HG03565 (cell line): ENCODE results near the gene PPHLN1.

Experiments
- ATAC-seq: cut with Tn5 transposase; IDR thresholded peaks from one replicate; pipeline ENCODE4 v1.9.1; 2021; ENCODE audit warnings: mild to moderate bottlenecking, moderate library complexity; ENCODE audit not compliant: unreplicated experiment

PPHLN1 gene

DNA sequence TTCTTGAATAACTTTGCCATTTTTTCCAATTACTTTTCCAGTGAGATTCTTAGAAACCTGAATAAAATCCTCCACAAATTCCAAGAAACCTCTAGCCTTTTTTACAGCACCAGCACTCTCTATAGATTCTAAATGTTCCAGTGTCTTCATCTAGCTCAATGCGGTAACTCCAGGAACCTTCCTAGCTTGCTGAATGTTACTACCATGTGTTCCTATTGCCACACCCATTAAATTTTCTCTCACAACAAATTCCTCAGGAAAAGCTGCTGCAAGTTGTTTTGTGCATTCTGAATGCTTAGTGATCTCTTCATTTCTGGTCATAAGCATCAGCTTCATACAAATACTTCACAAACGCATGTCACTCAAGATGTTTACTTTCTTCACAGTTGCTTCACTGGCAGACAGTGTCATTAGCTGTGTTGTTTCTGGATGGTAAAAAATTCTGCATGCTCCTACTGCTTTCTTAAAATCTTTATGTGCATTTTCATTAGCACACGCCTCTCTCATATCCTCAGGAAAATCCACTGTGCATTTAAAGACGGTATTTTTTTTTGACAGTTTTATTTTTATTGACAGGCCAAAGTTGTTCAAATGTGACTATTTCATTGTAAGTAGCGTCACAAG, 106.7 kb downstream of the PPHLN1 start:
- no peak for ATAC-seq

DNA sequence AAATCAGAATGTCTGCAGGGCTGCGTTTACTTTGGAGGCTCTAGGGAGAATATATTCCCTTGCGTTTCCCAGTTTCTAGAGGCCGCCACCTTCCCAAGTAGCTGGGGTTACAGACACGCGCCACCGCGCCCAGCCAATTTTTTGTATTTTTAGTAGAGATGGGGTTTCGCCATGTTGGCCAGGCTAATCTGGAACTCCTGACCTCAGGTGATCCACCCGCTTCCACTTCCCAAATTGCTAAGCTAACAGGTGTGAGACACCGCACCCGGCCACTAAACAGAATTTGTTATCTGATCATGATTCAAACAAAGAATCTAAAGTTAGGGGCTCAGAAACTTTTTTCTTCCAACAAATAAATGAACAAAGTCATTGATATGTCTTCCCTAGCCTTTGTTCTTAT, 114.6 kb downstream of the PPHLN1 start:
- ATAC-seq, result no peak

DNA sequence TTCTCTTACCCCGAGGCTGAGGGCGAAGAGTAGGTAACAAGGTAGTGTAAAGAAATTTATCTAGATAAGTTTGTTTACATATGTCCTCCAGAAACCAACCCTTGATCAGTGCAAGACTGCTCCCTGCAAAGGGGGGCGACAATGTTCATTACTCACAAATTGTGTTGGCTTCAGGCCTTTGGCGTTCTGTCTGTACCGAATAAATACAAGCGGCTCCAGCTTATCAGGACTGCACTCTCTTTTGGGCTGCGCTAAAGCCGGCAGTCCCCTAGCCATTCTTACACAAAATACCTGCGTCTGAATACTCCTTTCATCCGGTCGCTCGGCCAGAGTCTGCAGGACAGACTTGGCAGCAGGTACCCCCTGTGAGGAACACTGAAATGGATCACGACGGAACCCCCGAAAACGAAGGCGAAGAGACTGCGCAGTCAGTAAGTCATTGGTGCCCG, 116.4 kb downstream of the PPHLN1 start:
- no peak for ATAC-seq

DNA sequence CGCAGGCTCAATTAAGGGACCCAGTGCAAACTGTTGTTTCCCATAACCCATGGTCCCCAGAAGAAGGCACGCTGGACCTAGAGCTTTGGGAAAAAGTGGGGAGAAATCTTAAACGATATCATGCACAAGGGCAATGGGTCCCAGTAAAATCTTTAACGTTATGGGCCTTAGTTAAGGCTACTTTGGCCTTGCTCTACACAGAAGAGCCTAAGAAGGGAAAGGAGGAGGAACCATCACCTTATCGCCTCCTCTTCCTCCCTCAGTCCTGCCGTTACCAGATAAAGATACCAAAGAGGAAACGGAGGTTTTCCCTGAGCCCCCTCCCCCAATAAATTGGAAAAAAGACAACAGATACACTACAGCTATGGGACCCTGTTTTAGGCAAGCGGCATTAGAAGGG, 116.9 kb downstream of the PPHLN1 start:
- no peak for ATAC-seq

DNA sequence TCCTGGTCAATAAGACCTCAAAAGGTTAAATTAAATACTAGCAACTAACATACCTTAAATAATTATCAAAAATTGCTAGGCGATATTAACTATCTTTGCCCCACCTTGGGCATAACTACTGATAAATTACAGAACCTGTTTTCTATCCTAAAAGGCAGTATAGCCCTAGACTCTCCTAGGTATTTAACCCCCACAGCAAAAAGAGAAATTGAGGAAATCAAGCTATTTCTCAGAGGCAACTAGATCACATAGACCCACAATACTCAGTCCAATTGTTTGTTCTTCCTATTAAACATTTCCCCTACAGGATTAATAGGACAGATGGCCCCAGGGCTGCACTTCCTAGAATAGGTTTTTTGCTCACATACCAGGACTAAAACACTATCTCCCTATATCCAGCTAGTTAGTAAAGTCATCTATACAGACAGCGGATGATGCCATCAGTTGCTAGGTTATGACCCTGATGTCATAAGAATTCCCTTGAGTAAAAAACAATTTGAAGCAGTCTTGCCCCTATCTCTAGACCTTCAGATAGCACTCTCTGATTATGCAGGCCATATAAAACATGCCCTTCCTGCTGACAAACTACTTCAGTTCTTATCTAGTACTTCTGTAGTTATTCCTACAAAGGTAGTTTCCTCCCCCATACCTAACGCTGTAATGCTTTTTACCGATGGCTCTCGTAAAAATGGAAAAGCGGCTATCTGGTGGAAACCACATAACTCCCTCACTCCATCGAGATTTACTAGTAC, 118.4 kb downstream of the PPHLN1 start:
- ATAC-seq, result no peak

DNA sequence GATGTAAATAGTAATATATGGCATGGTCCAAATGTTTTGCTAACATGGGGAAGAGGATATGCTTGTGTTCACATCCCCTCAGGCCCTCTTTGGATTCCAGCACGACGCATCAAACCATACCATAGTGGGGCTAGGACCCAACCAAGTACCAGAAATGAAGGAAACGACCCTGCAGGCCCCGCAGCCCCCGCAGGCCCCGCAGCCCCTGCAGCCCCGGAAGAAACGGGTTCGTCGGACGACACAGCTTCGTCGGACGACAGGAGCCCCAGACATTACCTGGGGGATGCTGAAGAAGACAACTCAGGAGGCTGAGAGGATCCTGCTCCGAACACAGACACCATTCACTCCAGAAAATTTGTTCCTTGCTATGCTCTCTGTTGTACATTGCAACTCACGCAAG, 119.9 kb downstream of the PPHLN1 start:
- ATAC-seq, result no peak

DNA sequence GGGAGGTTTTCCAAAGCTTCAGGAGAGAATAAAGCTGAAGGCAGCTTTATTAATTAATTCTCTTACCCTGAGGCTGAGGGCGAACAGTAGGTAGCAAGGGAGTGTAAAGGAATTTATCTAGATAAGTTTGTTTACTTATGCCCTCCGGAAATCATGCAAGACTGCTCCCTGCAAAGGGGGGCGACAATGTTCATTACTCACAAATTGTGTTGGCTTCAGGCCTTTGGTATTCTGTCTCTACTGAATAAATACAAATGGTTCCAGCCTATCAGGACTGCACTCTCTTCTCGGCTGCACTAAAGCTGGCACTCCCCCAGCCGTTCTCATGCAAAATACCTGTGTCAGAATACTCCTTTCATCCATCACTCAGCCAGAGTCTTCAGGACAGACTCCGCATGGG, 120.8 kb downstream of the PPHLN1 start:
- no peak for ATAC-seq

DNA sequence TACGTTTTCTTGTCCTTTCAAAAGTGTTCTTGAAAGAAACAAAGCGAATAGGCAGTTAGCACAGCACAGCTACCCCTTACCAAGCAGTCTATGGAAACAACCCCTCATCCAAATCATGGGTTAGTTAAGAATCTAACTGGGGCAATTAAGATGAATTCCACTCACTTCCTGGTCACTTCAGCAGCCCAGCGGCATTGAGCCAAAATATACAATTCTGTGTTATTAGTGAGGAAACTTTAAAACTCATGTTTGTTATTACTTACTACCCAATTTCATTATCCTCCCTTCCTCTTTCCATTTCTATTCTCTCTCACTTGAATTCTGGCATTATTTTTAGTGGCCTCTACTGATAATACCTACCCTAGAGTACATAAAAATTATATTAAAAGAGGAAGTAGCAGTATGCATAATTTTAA, 121.4 kb downstream of the PPHLN1 start:
- no peak for ATAC-seq

DNA sequence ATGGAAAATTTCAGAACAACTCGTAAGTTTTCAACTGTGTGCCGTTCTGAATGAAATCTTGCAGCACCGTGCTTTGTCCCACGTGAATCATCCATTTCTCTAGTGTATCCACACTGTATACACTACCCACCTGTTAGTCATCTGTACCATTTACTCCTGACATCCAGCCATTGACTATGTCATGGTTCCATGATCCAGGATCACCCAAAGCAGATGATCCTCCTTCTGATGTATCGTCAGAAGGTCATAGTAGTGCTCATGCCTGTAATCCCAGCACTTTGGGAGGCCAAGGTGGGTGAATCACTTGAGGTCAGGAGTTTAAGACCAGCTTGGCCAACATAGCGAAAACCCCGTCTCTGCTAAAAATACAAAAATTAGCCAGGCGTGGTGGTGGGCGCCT, 122.9 kb downstream of the PPHLN1 start:
- no peak for ATAC-seq

DNA sequence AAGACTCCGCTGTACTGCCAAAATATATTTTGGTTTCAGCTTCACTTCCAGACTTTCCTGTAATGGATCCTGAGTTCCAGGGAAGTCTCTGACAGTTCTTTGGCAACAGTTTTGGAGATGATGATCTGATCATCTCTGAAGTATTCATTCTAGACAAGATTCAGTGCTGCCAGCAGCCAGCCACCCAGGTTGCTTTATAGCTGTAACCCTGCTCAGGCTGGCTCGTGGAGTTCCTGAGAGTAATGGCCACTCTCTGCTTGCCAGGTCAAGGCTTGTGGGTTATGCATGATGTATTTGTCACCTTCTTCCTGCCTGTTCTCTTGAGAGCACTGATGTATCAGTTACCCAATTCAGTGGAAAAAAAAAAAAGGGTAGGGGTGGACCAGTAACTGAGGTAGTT, 124.3 kb downstream of the PPHLN1 start:
- no peak for ATAC-seq

DNA sequence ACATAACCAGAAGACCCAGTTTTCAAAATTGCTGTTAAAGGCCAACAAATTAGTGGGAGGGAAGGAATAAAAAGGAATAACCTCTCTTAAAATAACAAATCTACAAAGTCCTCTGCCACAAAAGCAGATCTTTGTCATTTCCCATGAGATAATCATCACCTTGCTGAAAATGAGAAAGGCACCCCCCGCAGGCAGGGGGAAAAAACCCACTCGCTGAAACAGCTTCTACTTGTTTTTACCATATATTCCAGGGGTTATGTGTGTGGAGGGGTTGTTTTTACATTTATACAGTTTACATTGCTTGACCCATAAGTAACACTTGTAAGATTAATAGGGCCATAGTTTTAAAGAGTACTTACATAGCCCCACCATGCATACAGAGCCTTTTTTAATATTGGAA, 132.6 kb downstream of the PPHLN1 start:
- ATAC-seq, result no peak

DNA sequence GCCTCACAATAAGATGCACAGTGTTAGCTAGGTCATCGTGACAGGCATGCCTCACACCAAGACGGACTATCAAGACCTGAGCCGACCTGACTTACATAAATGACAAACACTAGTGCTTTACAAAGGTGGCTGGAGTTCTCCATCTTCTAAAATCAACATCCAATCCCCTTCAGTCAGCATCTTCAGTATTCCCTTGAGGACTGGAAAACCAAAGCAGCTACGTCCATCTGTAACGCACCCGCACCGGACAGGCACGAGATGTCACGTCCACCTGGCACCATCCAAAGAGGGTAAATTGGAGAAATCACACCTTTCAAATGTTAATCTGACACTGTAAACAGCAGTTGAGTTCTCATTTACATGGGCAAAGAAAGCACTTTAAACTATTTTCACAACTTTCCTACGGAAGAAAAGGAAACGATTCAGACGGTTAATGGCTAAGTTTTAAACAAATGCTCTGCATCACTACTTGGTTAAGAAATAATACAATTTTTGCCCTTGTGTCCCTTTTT, 133.4 kb downstream of the PPHLN1 start:
- no peak for ATAC-seq

DNA sequence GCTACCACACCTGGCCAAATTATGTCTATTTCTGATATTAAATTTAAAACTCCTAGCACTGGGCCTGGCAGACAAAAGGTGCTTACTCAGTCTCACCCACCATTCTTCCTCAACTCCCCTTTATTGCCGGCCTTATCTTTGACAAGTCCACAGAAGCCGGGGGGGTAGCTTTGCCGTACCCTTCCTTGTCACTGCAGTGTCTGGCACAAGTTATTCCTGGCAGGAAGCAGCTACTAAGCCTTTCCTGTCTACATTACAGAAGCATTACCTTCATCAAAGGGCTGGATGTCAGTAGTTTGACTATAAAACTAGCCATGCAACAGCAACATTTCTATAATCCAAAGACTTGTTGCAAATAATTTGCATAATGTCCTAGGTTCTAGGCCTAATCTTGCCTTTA, 136.5 kb downstream of the PPHLN1 start:
- no peak for ATAC-seq

DNA sequence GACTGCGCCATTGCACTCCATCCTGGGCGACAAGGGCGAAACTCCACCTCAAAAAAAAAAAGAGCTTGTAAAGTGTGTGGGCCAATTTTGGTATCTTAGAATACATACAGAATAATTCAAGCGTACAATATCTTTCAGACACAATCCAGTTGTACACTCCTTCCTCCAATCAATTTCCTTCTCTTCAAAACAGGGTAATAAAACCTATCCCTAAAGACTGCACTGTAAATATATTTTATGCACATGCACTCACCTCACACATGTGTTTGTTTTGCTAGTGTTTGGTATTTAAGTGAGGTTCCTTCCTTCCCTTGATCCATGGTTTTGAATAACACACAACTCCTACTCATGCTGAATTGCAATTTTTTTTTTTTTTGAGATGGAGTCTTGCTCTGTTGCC, 137.7 kb downstream of the PPHLN1 start:
- no peak for ATAC-seq

DNA sequence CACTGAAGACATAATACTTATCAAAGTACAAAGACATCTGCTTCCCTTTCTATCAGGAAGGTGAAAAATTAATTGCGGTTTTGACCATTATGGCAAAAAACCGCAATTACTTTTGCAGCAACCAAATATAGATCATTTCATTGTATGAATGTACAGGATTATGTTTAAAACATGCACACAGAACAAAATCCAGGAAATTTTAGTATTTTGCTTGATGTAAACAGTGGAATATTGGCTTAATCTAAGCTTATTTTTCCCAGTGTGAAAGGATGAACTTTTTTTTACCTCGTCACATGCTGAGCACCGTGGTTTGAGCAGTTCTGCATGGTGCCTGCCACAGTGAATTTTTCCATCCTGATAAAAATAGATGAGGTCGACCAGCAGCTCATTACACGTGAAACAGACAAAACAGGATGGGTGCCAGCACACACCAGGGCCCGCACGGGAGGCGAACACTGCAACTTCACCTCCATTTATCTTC, 142.4 kb downstream of the PPHLN1 start:
- no peak for ATAC-seq

DNA sequence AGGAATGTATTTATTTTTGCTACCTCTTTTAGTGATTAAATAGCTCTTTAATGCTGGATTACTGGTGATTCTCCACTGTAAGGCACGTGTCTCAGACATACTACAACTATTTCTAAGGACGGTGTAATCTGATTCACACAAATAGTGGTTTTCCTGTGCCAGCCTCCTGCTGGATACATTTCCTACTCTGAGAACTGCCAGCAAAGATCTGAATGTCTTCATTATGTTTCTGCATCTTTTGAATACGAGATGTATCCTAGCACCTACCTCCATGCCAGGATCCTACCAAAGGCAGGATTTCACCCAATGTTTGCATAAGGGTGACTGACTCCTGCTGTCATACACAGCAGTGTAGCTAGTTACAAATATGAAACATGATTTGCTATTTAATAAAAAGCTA, 143.0 kb downstream of the PPHLN1 start:
- no peak for ATAC-seq

DNA sequence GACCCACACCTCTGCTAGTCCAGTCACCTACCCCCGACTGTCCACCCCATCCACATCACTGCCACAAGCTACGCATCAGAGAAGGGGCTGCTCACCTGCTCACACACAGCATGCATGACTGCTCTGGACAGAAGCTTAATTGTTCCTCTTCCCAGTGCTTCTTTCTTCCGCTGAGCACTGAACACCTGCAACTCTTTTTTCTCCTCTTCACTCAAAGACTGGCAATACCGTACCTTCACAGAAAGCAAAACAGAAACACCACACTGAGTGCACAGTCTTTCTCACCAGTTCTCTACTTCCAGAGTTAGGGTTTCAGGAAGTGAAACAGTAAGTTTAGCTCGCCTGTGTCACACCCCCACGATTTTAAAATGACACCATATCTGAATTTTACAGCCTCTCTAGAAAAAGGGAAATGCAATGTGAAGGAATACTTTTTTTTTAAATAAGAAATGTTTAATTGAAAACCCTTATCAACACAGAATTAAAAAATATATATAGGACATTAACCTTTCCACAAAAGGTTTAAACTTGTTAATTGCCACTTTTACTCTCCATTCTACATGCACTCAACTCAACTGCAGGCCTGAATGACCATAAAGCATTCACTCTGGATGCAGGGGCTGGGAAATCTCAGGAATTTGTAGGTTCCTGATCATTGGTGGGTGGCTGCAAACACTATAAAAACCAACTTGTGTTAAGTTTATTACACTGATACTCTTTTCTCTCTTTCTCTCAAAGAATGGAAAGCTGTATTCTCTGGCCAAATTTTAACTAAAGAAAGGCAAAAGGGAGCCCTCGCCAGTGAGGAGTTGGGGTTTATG, 143.6 kb downstream of the PPHLN1 start:
- peak; percentile 98 for ATAC-seq

DNA sequence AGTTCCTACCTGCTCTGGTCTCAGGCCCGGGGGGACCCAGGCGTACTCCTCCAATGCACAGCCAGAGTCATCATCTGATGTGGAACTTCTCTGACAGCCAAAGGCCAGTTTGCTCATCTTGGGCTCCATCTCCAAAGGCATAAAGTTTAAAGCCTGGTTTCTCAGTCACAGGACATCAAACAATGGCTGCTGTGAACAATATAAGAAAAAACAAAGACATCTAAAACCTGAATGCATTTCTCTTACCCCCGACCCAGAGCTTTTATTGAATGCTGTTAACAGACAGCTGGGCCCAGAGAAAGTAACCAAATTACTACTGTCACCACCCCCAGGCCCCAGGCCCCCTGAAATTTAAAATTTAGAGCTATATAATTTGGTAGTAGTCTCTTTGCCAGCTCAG, 146.4 kb downstream of the PPHLN1 start:
- ATAC-seq, result no peak

DNA sequence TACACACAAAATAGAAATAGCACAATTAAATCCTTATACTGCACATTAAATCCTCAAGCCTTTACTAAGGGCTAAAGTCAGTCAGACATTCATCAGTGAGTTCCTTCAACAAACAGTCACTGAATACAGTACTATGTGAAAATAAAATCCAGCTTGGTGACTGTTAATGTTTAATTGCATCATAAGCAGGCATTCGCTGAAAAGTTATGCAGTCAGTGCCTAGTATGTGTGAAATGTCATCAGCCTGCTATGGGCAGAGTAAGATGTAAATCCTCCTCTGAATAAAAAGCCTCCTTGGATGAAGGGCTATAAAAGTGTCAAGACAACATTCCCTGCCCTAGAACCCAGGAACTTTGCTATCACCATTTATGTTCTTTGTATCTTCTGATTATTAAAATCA, 147.2 kb downstream of the PPHLN1 start:
- no peak for ATAC-seq

DNA sequence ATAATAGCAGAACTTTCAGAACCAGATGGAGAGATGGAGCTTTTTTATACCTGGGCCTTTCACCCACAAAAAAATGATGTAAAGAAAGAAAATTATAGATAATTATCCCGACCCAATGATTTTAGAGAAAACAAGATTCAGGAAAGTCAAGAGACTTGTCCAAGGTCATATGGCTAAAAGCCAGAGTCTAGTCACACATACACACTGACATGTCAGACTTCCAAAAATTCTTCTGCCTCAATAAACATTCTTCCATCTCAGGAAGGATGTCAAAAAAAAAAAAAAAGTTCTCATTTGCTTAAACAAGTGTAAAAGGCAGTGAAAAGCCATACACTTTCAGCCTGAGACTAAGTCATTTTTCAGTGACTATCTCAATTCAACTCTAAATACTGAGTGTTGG, 147.6 kb downstream of the PPHLN1 start:
- no peak for ATAC-seq

DNA sequence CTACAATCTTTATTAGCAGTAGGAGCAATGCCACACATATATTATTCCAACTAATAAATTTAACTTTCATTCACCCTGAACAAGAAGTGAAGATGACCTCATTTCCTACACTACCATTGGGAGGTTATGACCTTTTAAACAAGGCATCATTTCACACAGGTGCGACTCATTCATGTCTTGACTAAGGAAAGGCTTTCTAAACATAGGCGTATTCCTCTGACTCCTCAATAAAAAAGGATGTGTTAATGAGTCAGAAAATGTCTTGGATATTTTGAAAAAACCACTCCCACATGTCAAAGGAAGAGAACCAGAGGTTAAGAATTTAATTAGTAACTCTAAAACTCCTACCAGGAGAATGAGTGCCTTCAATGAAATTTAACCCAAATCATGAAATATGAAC, 148.4 kb downstream of the PPHLN1 start:
- no peak for ATAC-seq

DNA sequence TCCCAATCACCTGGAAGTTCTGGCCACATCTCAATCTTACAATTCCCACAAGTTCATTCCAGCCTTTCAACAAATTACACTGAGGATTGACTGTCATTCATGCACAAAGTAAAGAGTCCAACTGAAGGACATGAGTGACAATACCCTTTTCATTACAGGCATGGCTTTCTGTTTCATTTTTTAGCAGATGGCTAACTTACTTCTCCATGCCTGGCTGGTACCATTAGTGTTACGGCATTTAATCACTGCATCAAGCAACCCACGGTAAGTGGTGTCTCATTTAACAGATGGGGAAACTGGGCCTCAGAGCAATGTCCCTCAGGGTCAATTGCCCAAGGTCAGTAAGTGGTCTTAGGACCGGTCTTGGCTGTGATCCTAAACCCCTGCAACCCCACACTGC, 149.1 kb downstream of the PPHLN1 start:
- ATAC-seq, result no peak
